ENCODE results near the gene LPCAT1.
"Not testable (repeated sequence)": the region's sequence is repeated elsewhere in the genome, so short reads cannot be mapped to it uniquely, and the experiment has no call there.

Gene LPCAT1

GRCh38 chr5:1523793-1524480, at the start of gene LPCAT1:
TSS of gene LPCAT1 (minus strand) at chr5:1523960. CDS start at chr5:1523844, 116 bp downstream.
- peak; percentile 73 for DNase-seq

- not testable (repeated sequence) for DNase-seq
Observed at GRCh38 chr5:1571875-1572274, 48.1 kb upstream of the LPCAT1 start.

GRCh38 chr5:1570975-1571374, 47.2 kb upstream of the LPCAT1 start:
- no peak for DNase-seq

GRCh38 chr5:1568201-1568979, 44.6 kb upstream of the LPCAT1 start:
- no peak for DNase-seq

- DNase-seq, result not testable (repeated sequence)
Observed at GRCh38 chr5:1567527-1568200, 43.9 kb upstream of the LPCAT1 start.

GRCh38 chr5:1565737-1566734, 42.3 kb upstream of the LPCAT1 start:
- no peak for DNase-seq

- DNase-seq, result no peak
Observed at GRCh38 chr5:1564824-1565736, 41.3 kb upstream of the LPCAT1 start.

- DNase-seq, result no peak
Observed at GRCh38 chr5:1564182-1564748, 40.5 kb upstream of the LPCAT1 start.

GRCh38 chr5:1563617-1564181, 39.9 kb upstream of the LPCAT1 start:
- DNase-seq, result no peak

GRCh38 chr5:1563051-1563461, 39.3 kb upstream of the LPCAT1 start:
- DNase-seq, result no peak

- DNase-seq, result no peak
Observed at GRCh38 chr5:1562599-1562998, 38.8 kb upstream of the LPCAT1 start.

- DNase-seq, result no peak
Observed at GRCh38 chr5:1561402-1561929, 37.7 kb upstream of the LPCAT1 start.

- not testable (repeated sequence) for DNase-seq
Observed at GRCh38 chr5:1560499-1560898, 36.7 kb upstream of the LPCAT1 start.

- DNase-seq, result no peak
Observed at GRCh38 chr5:1558944-1559343, 35.2 kb upstream of the LPCAT1 start.

GRCh38 chr5:1557114-1557873, 33.5 kb upstream of the LPCAT1 start:
- no peak for DNase-seq

- no peak for DNase-seq
Observed at GRCh38 chr5:1555808-1556731, 32.3 kb upstream of the LPCAT1 start.

GRCh38 chr5:1555011-1555807, 31.4 kb upstream of the LPCAT1 start:
- DNase-seq, result no peak

All from NCI-H2171 treated with DMSO at 0.1 percent for 48 hours (cell line).